Heart left ventricle (tissue), 16 donors: Measurements from ENCODE around the gene HIPK2. TPM values are rescaled to one million over a fixed set of nuclear protein-coding genes. Genes with fewer than 3 reads are reported as not detected.

Source experiments
- ATAC-seq, 4 donors: fragments of 200-7000 bp; cut with Tn5 transposase; one replicate each; pipeline ENCODE4 v1.9.1; 2020 to 2022; ENCODE audit warnings: moderate library complexity in 4 of 4, mild to moderate bottlenecking in 3 of 4, moderate number of reproducible peaks in 1 of 4
- DNase-seq, 5 donors: peaks; one replicate each; pipeline ENCODE4 v3.0.0-alpha.2; 2020
- H3K27ac ChIP-seq, 12 donors: fragments of 200-600 bp; sonication (generic) in 4 of 12; one replicate each; pipeline versions ENCODE4 v1.5.0 to v1.8.0; 2016 to 2022; ENCODE audit warnings: mild to moderate bottlenecking in 2 of 12
- H3K27me3 ChIP-seq, 9 donors: fragments of 200-600 bp; sonication (generic) in 2 of 9; one replicate each; pipeline versions ENCODE4 v1.5.1 to v1.8.0; 2016 to 2022; ENCODE audit warnings: mild to moderate bottlenecking in 3 of 9
- H3K36me3 ChIP-seq, 9 donors: fragments of 200-600 bp; sonication (generic) in 2 of 9; one replicate each; pipeline versions ENCODE4 v1.5.0 to v1.8.0; 2018 to 2022; ENCODE audit warnings: mild to moderate bottlenecking in 2 of 9
- H3K4me1 ChIP-seq, 12 donors: fragments of 200-600 bp; sonication (generic) in 4 of 12; one replicate each; pipeline versions ENCODE4 v1.5.0 to v1.8.0; 2016 to 2022; ENCODE audit warnings: mild to moderate bottlenecking in 3 of 12
- H3K4me3 ChIP-seq, 12 donors: fragments of 200-600 bp; sonication (generic) in 4 of 12; one replicate each; pipeline versions ENCODE4 v1.5.0 to v1.8.0; 2017 to 2022; ENCODE audit warnings: mild to moderate bottlenecking in 9 of 12, moderate library complexity in 4 of 12
- H3K9me3 ChIP-seq, 12 donors: fragments of 200-600 bp; sonication (generic) in 4 of 12; one replicate each; pipeline versions ENCODE4 v1.5.0 to v1.8.0; 2016 to 2022; ENCODE audit warnings: mild to moderate bottlenecking in 1 of 12
- CTCF ChIP-seq, 12 donors: fragments of 200-600 bp; sonication (generic) in 4 of 12; IDR thresholded peaks; one replicate each; pipeline versions ENCODE4 v1.5.0 to v1.8.0; 2018 to 2022; ENCODE audit warnings: antibody characterized with exemption in 12 of 12, mild to moderate bottlenecking in 5 of 12
- POLR2A ChIP-seq, 2 donors: fragments of 450-650 bp; IDR thresholded peaks; one replicate each; pipeline ENCODE4 v1.6.1; 2017; ENCODE audit warnings: antibody characterized with exemption in 2 of 2, mild to moderate bottlenecking in 2 of 2, moderate library complexity in 2 of 2
- WGBS, 4 donors: extraction: QIAGEN DNeasy Blood & Tissue Kit in 2 of 4; methylation state at CpG; one replicate each; pipeline versions ENCODE4 v1.1.5 to v1.1.7; 2013 to 2018; 5-methylcytosine and 5-hydroxymethylcytosine counted together
- intact Hi-C, 10 donors: fragments of 100-400 bp; cut with DNase I; formaldehyde crosslinking; loops; one replicate each; pipeline versions ENCODE4 v1.11.1 to v1.14.2; 2022
- polyA plus RNA-seq, 2 donors: library from polyadenylated mRNA; stranded (reverse); fragments of 200-250 nt; gene quantifications; one replicate each; pipeline ENCODE4 v1.2.3, GENCODE V29; 2013
- total RNA-seq, 9 donors: library from RNA; depleted of rRNA in 2 of 9; stranded (reverse); fragments of >200 nt in 2 of 9; fragmentation: NEBNext Ultra II Directional in 3 of 9; extraction: Animal tissue kit (Norgen Biotek cat#: 25700) in 3 of 9; gene quantifications; one replicate each; pipeline versions ENCODE4 v1.1.0 to v1.2.4, GENCODE V29; 2016 to 2023
- donor health status: ischemic (EF 13 %, LVEDD 7.1; RV severe dilation, severe dysfunction).
- donor health status: healthy with polysubstance abuse.
- donor health status: DM: no; HTN: yes; CAD: no.
- donor health status: DM: no; HTN: no; CAD: no.
- donor health status: ischemic (EF 25% LVEDD 6.9; RV normal size, moderate dysfunction).
- donor health status: ischemic (EF 25% LVEDD 5.7; RV mildly dilated, moderate dysfunction).
- donor health status: healthy.
- donor health status: DM: yes; HTN: yes; CAD: no.
- donor health status: ischemic (EF 35%, LVEDD 5.7; RV mildly dilated, moderate dysfunction).
- donor health status: nonischemic (EF 11% LVEDD 7.7; RV severe dilation, severe dysfunction).
- donor health status: DM: yes; HTN: yes; CAD: no.
- donor health status: PGD.
- donor health status: ischemic (EF 29% LVEDD 5.4; RV normal size, mild dysfunction).
- donor health status: nonischemic (EF 23%, LVEDD 6.1; RV moderate dilation, normal function).

The HIPK2 gene
- total and polyA plus RNA-seq, 11 donors = 43.2 to 244 (median 143) TPM

GRCh38 chr7:139640681-139641080, 137.1 kb downstream of the HIPK2 start:
- H3K27me3 ChIP-seq = no peaks in the 10 kb centered on the region
- TF ChIP-seq CTCF (IDR thresholded peaks at IDR 0.05) = no peak
- TF ChIP-seq POLR2A (IDR thresholded peaks at IDR 0.05) = no peak
- no peak overlapping the region for H3K4me3 ChIP-seq
- ATAC-seq = no peak
- WGBS, 4 donors = 96 to 98% (median 97%) methylated on average over 2 of the region's 2 CpGs
- H3K4me1 ChIP-seq = peaks cover 0 to 33% (median 4%) of the 10 kb centered on the region in 12 donors
- peak overlapping the region in 1 of 12 donors; percentile 58 for H3K27ac ChIP-seq
- DNase-seq = no peak
- H3K9me3 ChIP-seq = peaks cover 0 to 8% (median 0%) of the 10 kb centered on the region in 12 donors
- intact Hi-C loops = loop anchor here in 2 of 10 donors (5.0 to 10.0 kb wide), 2 partner anchors 362 to 694 kb away; no protein-coding TSS in a partner anchor
- H3K36me3 ChIP-seq = peaks cover 0 to 17% (median 8%) of the 10 kb centered on the region in 9 donors

GRCh38 chr7:139639563-139639962, 138.2 kb downstream of the HIPK2 start:
- Histone ChIP-seq H3K36me3 (peaks cover 0 to 16% (median under 1%) of the 10 kb centered on the region in 9 donors), H3K9me3 (peaks cover 0 to 8% (median 0%) of the 10 kb centered on the region in 12 donors), H3K4me1 (peaks cover 0 to 34% (median 4%) of the 10 kb centered on the region in 12 donors), H3K27ac (no peak overlapping the region), H3K4me3 (no peak overlapping the region), H3K27me3 (no peaks in the 10 kb centered on the region)
- 75 to 90% (median 82%) methylated on average over 6 of the region's 6 CpGs for WGBS, 4 donors
- TF ChIP-seq CTCF (IDR thresholded peaks at IDR 0.05) (no peak), POLR2A (IDR thresholded peaks at IDR 0.05) (no peak)
- intact Hi-C loops = no loop called here
- peak in 3 of 4 donors; percentile 21 to 42 (median 32) for ATAC-seq
- no peak for DNase-seq

GRCh38 chr7:139635526-139636302, 142.1 kb downstream of the HIPK2 start:
- no peak for TF ChIP-seq POLR2A (IDR thresholded peaks at IDR 0.05)
- no peak for TF ChIP-seq CTCF (IDR thresholded peaks at IDR 0.05)
- DNase-seq = no peak
- no peaks in the 10 kb centered on the region for H3K27me3 ChIP-seq
- 85 to 94% (median 91%) methylated on average over 27 of the region's 27 CpGs for WGBS, 4 donors
- H3K27ac ChIP-seq = peak overlapping the region in 1 of 12 donors; percentile 13
- intact Hi-C loops = no loop called here
- H3K36me3 ChIP-seq = peaks cover 0 to 18% (median 12%) of the 10 kb centered on the region in 9 donors
- H3K9me3 ChIP-seq = peaks cover 0 to 8% (median 0%) of the 10 kb centered on the region in 12 donors
- no peak for ATAC-seq
- H3K4me1 ChIP-seq = peaks cover 0 to 30% (median 4%) of the 10 kb centered on the region in 12 donors
- no peak overlapping the region for H3K4me3 ChIP-seq

- H3K9me3 ChIP-seq = peaks cover 0 to 8% (median 0%) of the 10 kb centered on the region in 12 donors
- no peak for DNase-seq
- TF ChIP-seq POLR2A (IDR thresholded peaks at IDR 0.05) (no peak), CTCF (IDR thresholded peaks at IDR 0.05) (no peak)
- 90 to 96% (median 94%) methylated on average over 7 of the region's 7 CpGs for WGBS, 4 donors
- peaks cover 0 to 32% (median 4%) of the 10 kb centered on the region in 12 donors for H3K4me1 ChIP-seq
- no peak overlapping the region for H3K27ac ChIP-seq
- no peak overlapping the region for H3K4me3 ChIP-seq
- no peaks in the 10 kb centered on the region for H3K27me3 ChIP-seq
- intact Hi-C loops = no loop called here
- ATAC-seq = no peak
- peaks cover 0 to 35% (median 28%) of the 10 kb centered on the region in 9 donors for H3K36me3 ChIP-seq
Observed at GRCh38 chr7:139634087-139634486, 143.7 kb downstream of the HIPK2 start.
